CMK (cell line): Measurements from ENCODE around the gene HEYL.
"Not testable (repeated sequence)": the region's sequence is repeated elsewhere in the genome, so short reads cannot be mapped to it uniquely, and the experiment has no call there.

Source experiments
- DNase-seq: peaks from one replicate; pipeline ENCODE4 v3.0.0-alpha.2; 2010; ENCODE audit warnings: low read depth

HEYL gene

GRCh38 chr1:39603677-39604076 lies 35.8 kb downstream of the HEYL start:
- not testable (repeated sequence) for DNase-seq

GRCh38 chr1:39601667-39602255 lies 37.7 kb downstream of the HEYL start:
- not testable (repeated sequence) for DNase-seq

- DNase-seq: no peak
These were observed 43.3 kb downstream of the HEYL start for GRCh38 chr1:39596163-39596562.

- no peak for DNase-seq
These were observed 46.1 kb downstream of the HEYL start for GRCh38 chr1:39593386-39593785.

DNA sequence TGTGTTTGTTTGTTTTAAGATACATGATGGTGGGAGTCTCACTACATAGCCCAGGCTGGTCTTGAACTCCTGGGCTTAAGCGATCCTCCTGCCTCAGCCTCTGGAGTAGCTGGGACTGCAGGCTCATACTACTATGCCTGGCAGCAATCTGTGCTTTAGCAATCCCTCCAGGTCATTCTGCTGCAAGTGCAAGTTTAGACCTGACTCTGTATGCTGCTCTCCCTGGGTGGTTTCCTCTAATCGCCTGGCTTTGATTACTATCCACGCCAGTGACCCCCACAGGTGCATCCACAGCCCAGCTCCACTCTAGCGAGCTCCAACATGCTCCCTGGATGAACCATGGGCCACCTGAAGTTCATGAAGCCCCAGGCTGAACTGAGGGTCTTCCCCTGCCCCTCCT lies 47.4 kb downstream of the HEYL start:
- no peak for DNase-seq

GRCh38 chr1:39590546-39590945 lies 48.9 kb downstream of the HEYL start:
- no peak for DNase-seq

DNA sequence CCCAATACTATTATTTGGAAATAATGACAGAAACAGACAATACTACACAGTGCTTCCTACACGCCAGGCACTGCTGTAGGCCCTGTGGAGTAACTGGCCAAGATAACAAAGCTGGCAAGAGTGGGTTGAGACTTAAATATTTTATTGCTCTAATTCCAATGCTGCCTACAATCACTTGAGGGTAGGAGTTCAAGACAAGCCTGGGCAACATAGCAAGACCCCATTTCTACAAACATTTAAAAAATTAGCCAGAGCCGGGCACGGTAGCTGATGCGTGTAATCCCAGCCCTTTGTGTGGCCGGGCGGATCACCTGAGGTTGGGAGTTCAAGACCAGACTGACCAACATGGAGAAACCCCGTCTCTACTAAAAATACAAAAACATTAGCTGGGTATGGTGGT lies 53.5 kb downstream of the HEYL start:
- no peak for DNase-seq

DNA sequence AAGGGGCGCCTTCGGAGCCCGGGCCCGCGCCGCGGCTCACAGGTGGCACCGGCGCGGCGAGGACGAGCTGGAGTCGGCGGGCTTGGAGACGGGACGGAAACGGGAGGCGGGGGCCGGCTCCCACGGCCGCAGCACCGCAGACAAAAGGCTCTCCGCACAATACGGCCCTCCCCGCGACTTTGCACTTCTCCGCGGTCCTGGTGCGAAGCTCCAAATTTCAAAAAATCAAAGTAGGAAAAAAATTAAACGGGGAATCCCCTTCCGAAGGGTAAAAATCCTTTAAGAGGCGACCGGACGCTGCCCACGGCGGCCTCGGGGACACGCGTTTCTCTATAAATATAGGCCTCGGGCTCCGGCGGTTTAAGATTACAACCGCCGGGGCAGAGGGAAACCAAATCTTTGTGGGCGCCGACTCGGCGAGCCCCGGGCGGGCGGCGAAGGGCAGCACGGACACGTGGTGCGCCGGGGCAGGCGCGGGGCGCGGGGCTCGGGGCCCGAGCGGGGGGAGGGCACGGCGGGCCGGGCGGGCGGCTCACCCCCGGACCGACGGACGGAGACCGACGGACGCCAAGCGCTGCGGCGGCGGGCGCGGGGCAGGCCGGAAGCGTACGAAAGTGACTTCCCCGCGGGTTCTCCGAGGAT lies 63.3 kb downstream of the HEYL start:
- no peak for DNase-seq

- no peak for DNase-seq
These were observed 64.0 kb downstream of the HEYL start for GRCh38 chr1:39575191-39576015.

DNA sequence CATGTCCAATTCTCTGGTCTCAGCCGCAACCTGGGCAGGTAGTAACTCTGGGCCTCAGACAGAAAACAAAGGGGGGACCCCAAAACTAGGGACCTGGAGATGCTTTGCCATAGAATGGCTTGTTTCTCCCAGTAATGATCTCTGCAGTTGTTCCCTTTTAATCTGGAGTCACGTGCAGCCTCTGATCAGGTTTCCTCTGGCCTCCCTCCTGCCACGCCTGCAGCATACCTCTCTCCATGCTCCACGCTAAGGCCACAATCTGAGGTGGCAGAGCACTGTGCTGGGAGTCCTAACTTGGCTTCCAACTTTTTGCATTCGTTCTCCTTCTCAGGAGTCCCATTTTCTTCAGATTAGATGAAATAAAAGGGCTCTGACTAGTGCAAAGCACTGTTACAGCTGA lies 64.8 kb downstream of the HEYL start:
- no peak for DNase-seq
